PC-9 (cell line): Measurements from ENCODE around the gene MINDY4.

Experiments
- CTCF ChIP-seq: fragments of 200-600 bp; sonication (generic); conservative IDR thresholded peaks from 2 replicates; pipeline ENCODE4 v1.6.1; 2017; ENCODE audit warnings: mixed run types, antibody characterized with exemption, mild to moderate bottlenecking, moderate library complexity
- EZH2 ChIP-seq: fragments of 200-600 bp; sonication (generic); IDR thresholded peaks from 2 replicates; pipeline ENCODE4 v1.8.0; 2017; ENCODE audit warnings: antibody characterized with exemption, low read depth

- TF ChIP-seq CTCF (no peak), EZH2 (no peak)
Observed at GRCh38 chr7:30915005-30915601, 143.9 kb downstream of the MINDY4 start.
